Posterior vena cava (tissue), 2 donors: ENCODE measurements around the gene PDE3B. TPM values are rescaled to one million over a fixed set of nuclear protein-coding genes. Genes with fewer than 3 reads are reported as not detected.
"Not testable (repeated sequence)": the region's sequence is repeated elsewhere in the genome, so short reads cannot be mapped to it uniquely, and the experiment has no call there.

Source experiments
- DNase-seq: peaks from one replicate; pipeline ENCODE4 v3.0.0-alpha.2; 2020; ENCODE audit warnings: low spot score
- intact Hi-C, 2 donors: fragments of 100-400 bp; cut with DNase I; formaldehyde crosslinking; loops; one replicate each; pipeline versions ENCODE4 v1.14.1 to v1.14.2; 2022 to 2023
- total RNA-seq, 2 donors: library from RNA; stranded (reverse); fragmentation: NEBNext Ultra II Directional; extraction: Animal tissue kit (Norgen Biotek cat#: 25700); gene quantifications; one replicate each; pipeline ENCODE4 v1.2.1, GENCODE V29; 2021
- donor health status: DM: yes; HTN: yes; CAD: no.
- donor health status: DM: yes; HTN: yes; CAD: no.

The PDE3B gene
- total RNA-seq, 2 donors from 2014 or later, result 2.1 to 2.8 TPM

DNA sequence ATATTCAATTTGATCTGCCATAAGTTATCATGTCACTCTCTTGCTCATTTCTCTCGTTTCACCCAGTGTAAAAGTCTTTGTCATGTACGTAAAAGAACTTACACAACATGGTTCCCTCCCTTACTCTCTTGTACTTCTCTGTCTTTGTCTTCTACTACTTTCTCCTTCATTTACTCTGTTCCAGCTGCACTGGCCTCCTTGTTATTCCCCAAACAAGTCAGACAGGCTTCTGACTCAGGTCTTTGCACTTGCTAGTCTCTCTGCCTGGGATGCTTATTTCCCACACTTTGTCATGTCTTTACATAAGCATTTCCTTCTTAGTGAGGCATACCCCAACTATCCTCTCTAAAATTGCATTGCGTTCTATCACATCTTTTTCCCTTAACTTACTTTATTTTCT lies 131.1 kb downstream of the PDE3B start:
- intact Hi-C loops, result no loop called here
- DNase-seq, result no peak

DNA sequence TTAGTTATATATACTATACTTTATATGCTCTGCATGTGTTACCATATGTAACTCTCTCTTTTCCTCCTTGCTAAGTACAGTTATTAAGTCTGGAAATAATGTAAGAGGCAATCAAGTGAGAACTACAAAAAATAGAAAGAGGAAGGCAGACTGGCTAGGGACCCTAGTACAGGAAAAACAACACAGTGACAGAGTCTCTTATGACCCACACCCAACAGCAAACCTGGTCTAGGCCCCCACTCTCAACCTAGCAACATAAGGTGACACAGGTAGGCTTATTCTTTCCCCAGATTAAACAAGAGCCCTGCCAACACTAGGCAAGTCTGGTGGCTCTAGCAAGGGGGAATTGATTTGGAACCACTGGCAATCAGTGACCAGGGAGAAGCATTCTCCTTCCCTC lies 132.3 kb downstream of the PDE3B start:
- intact Hi-C loops, result no loop called here
- DNase-seq, result no peak

DNA sequence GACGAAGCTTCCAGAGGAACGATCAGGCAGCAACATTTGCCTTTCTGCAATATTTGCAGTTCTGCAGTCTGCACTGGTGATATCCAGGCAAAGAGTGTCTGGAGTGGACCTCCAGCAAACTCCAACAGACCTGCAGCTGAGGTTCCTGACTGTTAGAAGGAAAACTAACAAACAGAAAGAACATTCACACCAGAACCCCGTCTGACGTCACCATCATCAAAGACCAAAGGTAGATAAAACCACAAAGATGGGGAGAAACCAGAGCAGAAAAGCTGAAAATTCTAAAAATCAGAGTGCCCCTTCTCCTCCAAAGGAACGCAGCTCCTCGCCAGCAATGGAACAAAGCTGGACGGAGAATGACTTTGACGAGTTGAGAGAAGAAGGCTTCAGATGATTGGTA lies 134.9 kb downstream of the PDE3B start:
- intact Hi-C loops, DNase-seq: not testable (repeated sequence)

DNA sequence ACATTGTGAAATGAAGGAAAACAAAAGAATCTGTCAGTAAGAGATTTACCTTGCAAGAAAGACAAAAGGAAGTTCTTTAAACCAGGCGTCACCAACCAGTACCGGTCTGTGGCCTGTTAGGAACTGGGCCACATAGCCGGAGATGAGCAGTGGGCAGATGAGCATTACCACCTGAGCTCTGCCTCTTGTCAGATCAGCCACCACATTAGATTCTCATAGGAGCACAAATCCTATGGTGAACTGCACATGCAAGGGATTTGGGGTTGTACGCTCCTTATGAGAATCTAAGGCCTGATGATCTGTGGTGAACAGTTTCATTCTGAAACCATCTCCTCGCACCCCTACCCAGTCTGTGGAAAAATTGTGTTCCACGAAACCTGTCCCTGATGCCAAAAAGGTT lies 140.2 kb downstream of the PDE3B start:
- DNase-seq, result no peak
- intact Hi-C loops, result no loop called here

DNA sequence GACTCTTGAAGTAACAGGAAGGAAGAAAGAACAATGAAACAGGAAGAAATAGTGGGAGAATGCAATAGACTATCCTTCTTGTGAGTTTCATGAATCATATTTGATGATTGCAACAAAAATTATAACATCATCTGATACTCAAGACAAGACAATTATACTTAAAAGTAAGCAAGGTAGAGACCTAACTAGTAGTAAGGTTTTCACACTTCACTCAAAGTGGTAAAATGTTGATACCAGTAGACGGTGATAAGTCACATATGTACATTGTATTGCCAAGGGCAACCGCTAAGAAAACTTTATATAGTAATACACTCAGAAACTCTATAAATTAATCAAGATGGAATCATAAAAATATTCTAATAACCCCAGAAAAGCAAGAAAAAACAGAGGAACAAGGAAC lies 140.6 kb downstream of the PDE3B start:
- DNase-seq, result no peak
- intact Hi-C loops, result no loop called here

DNA sequence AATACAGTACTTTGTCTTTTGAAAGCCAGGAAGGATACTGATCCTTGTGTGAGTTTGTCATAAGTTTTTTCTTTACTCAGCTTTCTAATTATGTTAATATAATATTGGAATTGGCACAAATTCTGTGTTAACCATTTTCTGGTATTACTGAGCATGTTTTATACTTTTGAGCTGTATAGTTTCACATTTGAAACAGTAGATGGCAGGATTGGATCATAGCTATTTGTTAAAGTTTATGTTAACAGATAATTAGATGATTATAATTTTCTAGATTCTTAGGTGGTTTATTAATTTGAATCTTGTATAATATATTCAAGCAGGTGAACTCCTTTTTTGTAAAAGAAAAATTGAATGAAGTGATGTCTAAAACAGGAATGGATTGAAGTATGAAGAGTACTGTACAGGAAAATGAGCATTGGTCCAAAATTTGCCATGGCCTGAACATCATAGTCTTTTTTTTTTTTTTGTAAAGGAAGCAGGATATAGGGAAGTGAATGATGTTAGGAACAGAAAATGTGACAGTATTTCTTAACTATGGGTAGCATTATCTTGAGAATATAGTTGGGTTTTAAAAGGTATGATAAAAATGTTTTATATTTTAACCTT lies 146.4 kb downstream of the PDE3B start:
- intact Hi-C loops, result no loop called here

DNA sequence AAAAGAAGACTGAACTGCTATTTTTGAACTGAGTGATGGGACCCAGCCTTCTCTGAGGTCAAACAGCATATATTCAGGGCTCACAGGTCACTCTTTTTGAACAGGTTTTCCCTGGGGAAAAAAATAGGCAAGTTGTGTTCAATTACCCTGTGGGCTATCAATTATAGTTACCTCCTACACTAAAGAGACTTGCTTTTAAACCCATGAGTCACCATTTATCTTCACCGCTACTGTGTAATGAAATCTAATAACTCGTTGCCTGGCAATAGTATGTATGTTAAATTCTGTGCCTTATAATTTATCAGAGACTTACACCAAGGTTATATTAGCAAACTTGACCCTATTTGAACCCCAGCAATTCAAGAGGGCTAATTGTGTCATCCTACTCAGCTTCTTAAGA lies 149.9 kb downstream of the PDE3B start:
- intact Hi-C loops, result no loop called here
- no peak for DNase-seq

More for the DNA sequence above, 146.4 kb downstream of the PDE3B start:
- no peak for DNase-seq

DNA sequence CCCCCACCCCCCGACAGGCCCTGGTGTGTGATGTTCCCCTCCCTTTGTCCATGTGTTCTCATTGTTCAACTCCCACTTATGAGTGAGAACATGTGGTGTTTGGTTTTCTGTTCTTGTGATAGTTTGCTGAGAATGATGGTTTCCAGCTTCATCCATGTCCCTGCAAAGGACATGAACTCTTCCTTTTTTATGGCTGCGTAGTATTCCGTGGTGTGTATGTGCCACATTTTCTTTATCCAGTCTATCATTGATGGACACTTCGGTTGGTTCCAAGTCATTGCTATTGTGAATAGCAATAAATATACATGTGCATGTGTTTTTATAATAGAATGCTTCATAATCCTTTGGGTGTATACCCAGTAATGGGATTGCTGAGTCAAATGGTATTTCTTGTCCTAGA lies 152.4 kb downstream of the PDE3B start:
- DNase-seq, intact Hi-C loops: not testable (repeated sequence)

DNA sequence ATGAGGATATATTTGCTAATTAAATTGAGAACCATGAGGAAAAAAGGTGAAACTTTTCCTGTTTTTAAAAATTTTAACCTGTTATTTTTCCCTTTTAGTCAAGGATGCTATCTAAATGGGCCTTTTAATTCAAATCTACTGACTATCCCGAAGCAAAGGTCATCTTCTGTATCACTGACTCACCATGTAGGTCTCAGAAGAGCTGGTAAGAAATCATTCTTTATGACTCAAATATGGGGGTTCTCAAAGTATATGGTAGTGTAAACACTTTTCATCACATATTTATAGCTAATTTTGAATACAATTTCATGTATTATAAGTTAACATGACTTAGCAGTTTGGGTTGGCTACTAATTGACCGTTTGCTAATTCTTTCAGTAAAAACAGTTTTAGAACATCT lies 160.2 kb downstream of the PDE3B start:
- intact Hi-C loops, result no loop called here
- DNase-seq, result no peak

DNA sequence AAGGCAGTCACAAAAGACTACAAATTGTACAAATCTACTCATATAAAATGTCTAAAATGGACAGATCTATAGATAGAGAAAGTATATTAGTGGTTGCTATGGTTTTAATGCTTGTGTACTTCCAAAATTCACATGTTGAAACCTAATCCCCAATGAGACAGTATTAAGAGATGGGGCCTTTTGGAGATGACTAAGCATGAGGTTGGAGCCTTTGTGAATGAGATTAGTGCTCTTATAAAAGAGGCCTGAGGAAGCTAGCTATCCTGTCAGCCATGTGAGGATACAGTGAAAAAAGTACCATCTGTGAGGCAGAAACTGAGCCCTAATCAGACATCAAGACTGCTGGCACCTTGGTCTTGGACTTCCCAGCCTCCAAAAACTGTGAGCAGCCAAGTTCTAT lies 165.9 kb downstream of the PDE3B start:
- no peak for DNase-seq
- intact Hi-C loops, result no loop called here

DNA sequence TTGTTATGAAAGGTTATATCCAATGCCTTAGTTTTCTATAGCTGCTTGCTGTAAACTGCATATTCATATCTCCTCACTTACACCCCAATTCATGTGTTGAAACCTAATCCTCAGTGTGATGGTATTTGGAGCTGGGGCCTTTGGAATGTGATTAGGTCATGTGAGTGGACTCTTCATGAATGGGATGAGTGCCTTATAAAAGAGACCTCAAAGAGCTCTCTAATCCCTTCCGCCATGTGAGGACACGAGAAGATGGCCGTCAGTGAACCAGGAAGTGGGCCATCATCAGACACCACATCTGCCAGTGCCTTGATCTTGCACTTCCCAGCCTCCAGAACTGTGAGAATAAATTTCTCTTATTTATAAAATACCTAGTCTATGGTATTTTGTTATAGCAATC lies 169.2 kb downstream of the PDE3B start:
- DNase-seq, result no peak
- intact Hi-C loops, result no loop called here

DNA sequence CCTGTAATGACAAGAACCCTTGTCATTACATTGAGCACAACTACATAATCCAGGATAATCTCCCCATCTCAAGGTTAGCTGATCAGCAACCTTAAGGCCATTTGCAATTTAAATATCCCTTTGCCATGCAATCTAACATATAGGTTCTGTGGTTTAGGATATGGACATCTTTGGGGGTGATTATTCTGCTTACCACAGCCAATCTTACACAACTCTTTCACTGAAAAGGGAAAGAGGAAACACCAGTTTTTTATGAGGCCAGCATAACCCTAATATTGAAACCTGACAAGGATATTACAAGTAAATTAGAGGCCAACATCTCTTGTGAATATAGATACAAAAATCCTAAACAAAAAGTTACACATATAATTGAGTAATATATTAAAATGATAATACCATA lies 169.9 kb downstream of the PDE3B start:
- intact Hi-C loops, result no loop called here
- DNase-seq, result no peak

DNA sequence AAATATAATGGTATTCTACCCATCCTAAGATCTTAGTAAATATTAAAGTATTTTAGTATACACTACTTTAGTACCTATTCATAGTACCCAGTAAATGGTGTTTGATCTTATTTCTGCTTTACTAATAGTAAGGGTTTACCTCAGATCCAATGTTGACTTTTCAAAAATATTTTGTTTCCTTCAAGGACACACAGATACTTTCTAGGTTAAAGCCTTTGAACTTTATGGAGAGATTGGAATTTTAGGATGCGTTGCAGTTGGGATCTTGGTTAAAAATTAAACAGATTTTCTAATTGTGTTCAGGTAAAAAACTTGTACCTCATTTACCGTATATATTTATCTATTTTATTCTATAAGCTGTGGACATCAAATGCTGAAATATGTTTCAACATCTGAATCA lies 175.2 kb downstream of the PDE3B start:
- no peak for DNase-seq
- intact Hi-C loops, result no loop called here

DNA sequence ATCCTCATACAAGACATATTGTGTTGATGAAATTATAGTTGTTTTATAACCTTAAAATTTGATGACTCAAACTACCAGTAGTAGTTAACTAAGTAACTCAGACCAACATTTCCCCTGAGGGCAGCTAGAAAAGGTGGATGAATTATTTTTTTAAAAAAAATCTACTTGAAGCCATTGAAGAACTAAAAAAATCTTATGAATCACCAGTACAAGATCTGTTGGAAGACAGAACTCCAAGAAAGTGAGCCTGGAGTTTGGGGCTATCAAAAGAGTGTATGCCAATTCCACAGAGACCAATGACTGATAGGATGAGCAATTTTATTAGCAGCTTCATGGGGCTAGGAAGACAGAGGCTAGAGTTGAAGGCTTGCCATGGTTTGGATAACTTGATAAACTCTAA lies 176.0 kb downstream of the PDE3B start:
- intact Hi-C loops, result no loop called here
- DNase-seq, result no peak

DNA sequence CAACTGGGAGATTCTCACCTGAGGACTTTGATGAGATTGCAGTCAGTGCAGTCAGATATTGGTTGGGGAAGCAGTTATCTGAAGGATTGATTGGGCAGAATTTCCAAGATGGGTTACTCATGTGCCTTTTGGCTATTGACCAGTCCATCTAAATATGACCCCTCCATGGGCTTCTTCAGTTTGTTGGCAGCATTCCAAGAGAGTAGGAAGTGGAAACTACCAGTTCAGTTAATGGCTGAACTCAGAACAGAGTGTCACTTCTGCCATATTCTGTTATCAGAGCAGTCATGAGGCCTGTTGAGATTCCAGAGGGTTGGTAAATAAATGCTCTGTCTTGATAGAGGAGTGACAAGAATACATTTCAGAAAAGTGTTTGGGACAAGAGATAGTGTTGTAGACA lies 177.4 kb downstream of the PDE3B start:
- DNase-seq, result no peak
- intact Hi-C loops, result no loop called here

DNA sequence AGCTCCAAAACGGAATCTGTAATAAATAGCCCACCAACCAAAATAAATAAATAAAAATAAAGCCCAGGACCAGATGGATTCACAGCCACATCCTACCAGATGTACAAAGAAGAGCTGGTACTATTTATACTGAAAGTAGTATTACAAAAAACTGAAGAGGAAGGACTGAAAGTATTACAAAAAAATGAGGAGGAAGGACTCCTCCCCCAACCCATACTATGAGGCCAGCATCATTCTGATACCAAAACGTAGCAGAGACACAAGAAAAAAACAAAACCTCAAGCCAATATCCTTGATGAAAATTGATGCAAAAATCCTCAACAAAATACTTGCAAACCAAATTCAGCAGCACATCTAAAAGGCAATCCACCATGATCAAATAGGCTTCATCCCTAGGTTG lies 183.0 kb downstream of the PDE3B start:
- no peak for DNase-seq

DNA sequence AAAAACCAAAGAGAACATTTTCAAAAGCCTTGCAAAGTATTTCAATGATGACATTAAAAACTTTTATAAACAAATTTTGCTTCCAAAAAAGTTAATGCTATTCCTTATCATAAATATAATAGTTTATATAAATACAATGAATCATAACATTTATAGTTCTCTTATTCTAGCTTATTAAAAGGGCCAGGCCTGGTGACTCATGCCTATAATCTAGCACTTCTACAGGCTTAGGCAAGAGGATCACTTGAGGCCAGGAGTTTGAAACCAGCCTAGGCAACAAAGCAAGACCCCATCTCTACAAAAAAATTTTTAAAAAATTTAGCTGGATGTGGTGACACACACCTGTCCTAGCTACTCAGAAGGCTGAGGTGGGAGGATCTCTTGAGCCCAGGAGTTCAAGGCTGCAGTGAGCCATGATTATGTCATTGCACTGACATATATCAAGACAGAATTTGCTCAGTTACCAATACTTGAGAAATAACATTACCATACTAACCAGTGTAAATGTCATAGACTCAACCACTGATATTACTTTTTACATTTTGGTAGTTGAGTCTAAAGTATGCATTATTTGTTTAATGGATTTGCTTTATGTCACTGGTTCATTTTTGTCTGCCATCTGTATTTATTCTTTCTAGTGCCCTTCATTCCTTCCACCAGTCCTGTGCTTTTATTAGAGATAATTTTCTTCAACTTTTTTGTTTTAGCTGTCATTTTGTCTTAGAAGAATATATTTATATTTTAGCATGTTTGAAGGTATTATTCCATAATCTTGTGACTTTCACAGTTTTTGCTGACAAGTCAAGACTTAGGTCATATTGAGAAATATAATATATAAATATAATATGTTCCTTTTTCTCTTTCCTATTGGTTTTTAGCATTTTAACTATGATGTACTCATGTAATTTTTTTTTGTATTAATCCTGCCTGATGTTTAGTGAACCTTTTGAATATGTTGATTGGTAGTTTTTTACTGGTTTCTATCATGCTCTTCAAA lies 192.2 kb downstream of the PDE3B start:
- DNase-seq, result no peak
- intact Hi-C loops, result no loop called here

More for the DNA sequence above, 183.0 kb downstream of the PDE3B start:
- intact Hi-C loops, result no loop called here

DNA sequence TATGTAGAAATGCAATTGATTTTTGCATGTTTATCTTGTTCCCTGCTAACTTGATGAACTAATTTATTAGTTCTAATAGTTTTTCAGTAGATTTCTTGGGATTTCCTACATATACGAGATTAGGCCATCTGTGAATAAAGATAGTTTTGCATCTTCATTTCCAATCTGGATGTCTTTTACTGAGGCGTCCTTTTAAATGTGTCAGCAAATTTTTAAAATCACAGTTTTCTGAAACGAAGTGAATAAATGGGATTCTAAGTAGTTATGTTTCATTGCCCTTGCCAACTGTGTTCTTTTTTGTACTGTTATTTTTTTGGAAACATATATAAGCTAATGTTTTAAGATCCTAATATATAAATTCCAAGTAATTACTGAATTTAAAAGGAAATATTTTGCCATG lies 198.4 kb downstream of the PDE3B start:
- intact Hi-C loops, result no loop called here
- DNase-seq, result no peak

DNA sequence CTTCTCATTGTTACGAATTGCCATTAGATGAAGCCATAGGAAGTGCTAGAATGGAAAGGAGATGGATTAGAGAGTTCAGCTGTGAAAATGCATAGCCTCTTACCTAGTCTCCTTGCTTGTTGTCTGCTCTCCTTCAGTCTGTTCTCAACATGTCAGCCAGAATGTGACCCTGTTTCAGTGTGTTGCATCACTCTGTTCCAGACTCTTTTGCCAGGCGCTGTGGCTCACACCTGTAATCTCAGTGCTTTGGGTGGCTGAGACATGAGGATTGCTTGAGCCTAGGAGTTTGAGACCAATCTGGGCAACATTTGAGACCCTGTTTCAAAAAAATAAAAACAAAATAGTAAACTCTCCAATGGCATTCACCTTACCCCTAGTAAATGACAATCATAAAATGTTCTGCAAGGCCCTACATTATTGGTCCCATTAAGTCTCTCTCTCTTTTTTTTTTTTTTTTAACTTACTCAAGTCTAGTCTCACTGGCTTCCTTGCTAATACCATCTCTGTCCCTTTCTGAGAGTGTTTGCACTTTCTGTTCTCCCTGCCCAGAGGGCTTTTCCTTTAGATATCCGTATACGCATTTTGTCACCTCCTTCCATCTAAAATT lies 209.1 kb downstream of the PDE3B start:
- no peak for DNase-seq
- intact Hi-C loops, result no loop called here

DNA sequence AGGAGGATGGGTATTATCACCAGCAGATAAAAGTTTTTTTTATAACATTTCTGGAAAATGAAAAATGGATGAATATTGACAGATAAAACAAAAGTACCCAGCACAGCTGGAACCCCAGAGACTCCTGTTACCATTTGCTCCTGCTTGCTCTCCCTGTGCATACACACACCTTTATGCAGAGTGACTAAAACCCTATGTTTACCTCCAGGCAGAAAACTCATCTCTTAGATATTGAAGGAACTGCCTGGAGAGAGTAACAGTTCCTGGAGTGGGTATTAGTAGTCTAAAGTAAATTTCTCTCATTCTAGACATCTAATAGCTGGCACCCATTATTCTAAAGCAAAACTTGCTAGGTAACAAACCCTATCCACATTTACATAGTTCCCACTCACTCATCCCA lies 210.5 kb downstream of the PDE3B start:
- intact Hi-C loops, result no loop called here
- DNase-seq, result no peak
